Stomach (tissue), 4 donors: ENCODE measurements around the gene FIGN.

ENCODE experiments used
- CTCF ChIP-seq, 7 experiments: fragments of 450-650 bp in 4 of 7; fragments of 200-600 bp in 3 of 7; sonication (generic) in 3 of 7; IDR thresholded peaks; one replicate each; pipeline ENCODE4 v1.5.1; 2016 to 2019; ENCODE audit warnings: antibody characterized with exemption in 7 of 7, control low read depth in 2 of 7, mild to moderate bottlenecking in 1 of 7
- EP300 ChIP-seq: sonication (generic); formaldehyde crosslinking; IDR thresholded peaks from one replicate; pipeline ENCODE4 v1.6.1; 2017; ENCODE audit warnings: antibody characterized with exemption
- POLR2AphosphoS5 ChIP-seq, 3 donors: sonication (generic); formaldehyde crosslinking; IDR thresholded peaks; one replicate each; pipeline ENCODE4 v1.6.1; 2016; ENCODE audit warnings: antibody characterized with exemption in 3 of 3

DNA sequence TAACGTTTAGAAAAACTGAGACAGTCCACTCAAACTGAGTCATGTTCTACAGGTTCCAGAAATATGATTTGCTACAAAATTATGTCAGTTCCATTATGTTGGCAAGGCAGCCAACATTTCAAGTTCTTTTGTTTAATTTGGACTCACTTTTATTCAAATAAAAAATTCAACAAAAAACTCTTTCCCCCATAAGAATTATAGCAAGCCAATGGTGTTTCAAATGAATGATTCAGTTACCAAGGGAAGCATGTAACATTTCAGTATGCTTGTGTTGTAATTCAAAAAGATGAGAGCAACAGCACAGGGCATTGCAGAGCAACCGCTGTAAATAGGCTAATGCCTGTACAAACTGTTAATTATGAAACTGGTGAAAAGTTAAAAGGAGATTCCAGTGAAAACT is 140.8 kb downstream of the FIGN start:
- TF ChIP-seq POLR2AphosphoS5 (IDR thresholded peaks at IDR 0.05) (no peak), CTCF (IDR thresholded peaks at IDR 0.05) (no peak), EP300 (no peak)
